Spleen (tissue), 11 donors: ENCODE measurements around the gene KIAA0753. TPM values are rescaled to one million over a fixed set of nuclear protein-coding genes. Genes with fewer than 3 reads are reported as not detected.

Experiments used
- DNase-seq: peaks from one replicate; pipeline ENCODE4 v3.0.0-alpha.2; 2020
- H3K27ac ChIP-seq, 8 donors: fragments of 200-600 bp; sonication (generic) in 7 of 8; 1 replicate in 4 of 8; 2 replicates in 4 of 8; pipeline versions ENCODE4 v1.5.0 to v1.8.0; 2016 to 2021; ENCODE audit warnings: inconsistent platforms in 4 of 8, mild to moderate bottlenecking in 4 of 8, moderate library complexity in 1 of 8
- H3K27me3 ChIP-seq, 7 donors: fragments of 200-600 bp; sonication (generic) in 6 of 7; replicated peaks in 1 of 7; 1 replicate in 4 of 7; 2 replicates in 3 of 7; pipeline versions ENCODE4 v1.5.0 to v1.8.0; 2016 to 2021; ENCODE audit warnings: inconsistent platforms in 3 of 7, mild to moderate bottlenecking in 1 of 7
- H3K36me3 ChIP-seq, 6 donors: fragments of 200-600 bp; sonication (generic) in 5 of 6; 1 replicate in 4 of 6; 2 replicates in 2 of 6; pipeline versions ENCODE4 v1.5.0 to v1.8.0; 2016 to 2021; ENCODE audit warnings: inconsistent platforms in 2 of 6
- H3K4me1 ChIP-seq, 6 donors: fragments of 200-600 bp; sonication (generic) in 5 of 6; 1 replicate in 3 of 6; 2 replicates in 3 of 6; pipeline versions ENCODE4 v1.5.0 to v1.8.0; 2016 to 2021; ENCODE audit warnings: inconsistent platforms in 3 of 6
- H3K4me3 ChIP-seq, 8 donors: fragments of 200-600 bp; sonication (generic) in 7 of 8; 1 replicate in 4 of 8; 2 replicates in 4 of 8; pipeline versions ENCODE4 v1.5.0 to v1.8.0; 2016 to 2021; ENCODE audit warnings: inconsistent platforms in 4 of 8, mild to moderate bottlenecking in 4 of 8, moderate library complexity in 2 of 8
- H3K9me3 ChIP-seq, 8 donors: fragments of 200-600 bp; sonication (generic) in 7 of 8; 1 replicate in 4 of 8; 2 replicates in 4 of 8; pipeline versions ENCODE4 v1.5.0 to v1.8.0; 2016 to 2021; ENCODE audit warnings: inconsistent platforms in 4 of 8
- CTCF ChIP-seq, 11 experiments: fragments of 200-600 bp in 7 of 11; fragments of 450-650 bp in 4 of 11; sonication (generic) in 4 of 11; IDR thresholded peaks in 8 of 11; conservative IDR thresholded peaks in 3 of 11; 1 replicate in 7 of 11; 2 replicates in 4 of 11; pipeline versions ENCODE4 v1.4.0 to v1.8.0; 2016 to 2021; ENCODE audit warnings: antibody characterized with exemption in 11 of 11, inconsistent platforms in 4 of 11, mild to moderate bottlenecking in 1 of 11
- POLR2A ChIP-seq, 3 donors: fragments of 450-650 bp; IDR thresholded peaks; one replicate each; pipeline ENCODE4 v1.5.1; 2017; ENCODE audit warnings: antibody characterized with exemption in 3 of 3, mild to moderate bottlenecking in 1 of 3
- POLR2AphosphoS5 ChIP-seq, 3 donors: sonication (generic); formaldehyde crosslinking; IDR thresholded peaks; one replicate each; pipeline ENCODE4 v1.5.1; 2017; ENCODE audit warnings: antibody characterized with exemption in 3 of 3
- WGBS, 5 donors: extraction: QIAGEN DNeasy Blood & Tissue Kit in 3 of 5; methylation state at CpG; one replicate each; pipeline versions ENCODE4 v1.1.5 to v1.1.7; 2013 to 2018; 5-methylcytosine and 5-hydroxymethylcytosine counted together
- intact Hi-C: fragments of 100-400 bp; cut with DNase I; formaldehyde crosslinking; loops from one replicate; pipeline ENCODE4 v1.15.0; 2023; ENCODE audit warnings: low total_unique reads
- polyA plus RNA-seq, 3 donors: library from polyadenylated mRNA; stranded (reverse); fragments of 200-250 nt; gene quantifications; one replicate each; pipeline ENCODE4 v1.2.1, GENCODE V29; 2013
- total RNA-seq, 7 donors: library from RNA; depleted of rRNA in 3 of 7; stranded (reverse); fragments of >200 nt in 3 of 7; fragmentation: NEBNext Ultra II Directional in 4 of 7; extraction: Animal tissue kit (Norgen Biotek cat#: 25700) in 4 of 7; gene quantifications; one replicate each; pipeline versions ENCODE4 v1.1.0 to v1.2.1, GENCODE V29; 2016 to 2021
- donor health status: healthy with polysubstance abuse.
- donor health status: DM: no; HTN: no; CAD: no; lungs with moderate emphysema.
- donor health status: DM: no; HTN: no; CAD: no.
- donor health status: Bipolar disorder and iron deficiency.
- donor health status: healthy.
- donor health status: DM: no; HTN: no; CAD: no.
- donor health status: DM: yes; HTN: yes; CAD: no.

Gene KIAA0753
- total and polyA plus RNA-seq, 10 donors: 4.2 to 21.8 (median 17.6) TPM

- Histone ChIP-seq H3K36me3 (no peaks in the 10 kb centered on the region), H3K4me1 (peaks cover 18 to 75% (median 56%) of the 10 kb centered on the region in 6 donors), H3K27ac (no peak overlapping the region), H3K27me3 (peaks cover 0 to 57% (median 6%) of the 10 kb centered on the region in 7 donors), H3K9me3 (no peaks in the 10 kb centered on the region), H3K4me3 (peak overlapping the region in 1 of 8 donors; percentile 67)
- WGBS, 5 donors: 12 to 75% (median 40%) methylated on average over 40 to 46 of the region's 46 CpGs
- peak in 1 of 3 donors; percentile 24 for TF ChIP-seq POLR2AphosphoS5 (IDR thresholded peaks at IDR 0.05)
- no peak for TF ChIP-seq POLR2A (IDR thresholded peaks at IDR 0.05)
- DNase-seq: peak; percentile 78
- intact Hi-C loops: no loop called here
These were observed 14.6 kb upstream of the KIAA0753 start for GRCh38 chr17:6654841-6655731.

GRCh38 chr17:6651919-6652452 is 11.5 kb upstream of the KIAA0753 start:
- Histone ChIP-seq H3K4me3 (peak overlapping the region; percentile 64 to 92 (median 82)), H3K27me3 (peaks cover 0 to 41% (median 6%) of the 10 kb centered on the region in 7 donors), H3K36me3 (peaks cover 0 to 28% (median 11%) of the 10 kb centered on the region in 6 donors), H3K27ac (peak overlapping the region; percentile 82 to 93 (median 90)), H3K4me1 (peaks cover 24 to 88% (median 69%) of the 10 kb centered on the region in 6 donors), H3K9me3 (no peaks in the 10 kb centered on the region)
- intact Hi-C loops: no loop called here
- peak; percentile 92 for DNase-seq
- WGBS, 5 donors: 4 to 14% (median 6%) methylated on average over 13 to 47 of the region's 47 CpGs
- peak in 1 of 11 experiments; percentile 3 for TF ChIP-seq CTCF (IDR thresholded peaks at IDR 0.05 in 8 of 11, conservative IDR thresholded peaks at IDR 0.05 in 3 of 11)
- no peak for TF ChIP-seq POLR2AphosphoS5 (IDR thresholded peaks at IDR 0.05)

DNA sequence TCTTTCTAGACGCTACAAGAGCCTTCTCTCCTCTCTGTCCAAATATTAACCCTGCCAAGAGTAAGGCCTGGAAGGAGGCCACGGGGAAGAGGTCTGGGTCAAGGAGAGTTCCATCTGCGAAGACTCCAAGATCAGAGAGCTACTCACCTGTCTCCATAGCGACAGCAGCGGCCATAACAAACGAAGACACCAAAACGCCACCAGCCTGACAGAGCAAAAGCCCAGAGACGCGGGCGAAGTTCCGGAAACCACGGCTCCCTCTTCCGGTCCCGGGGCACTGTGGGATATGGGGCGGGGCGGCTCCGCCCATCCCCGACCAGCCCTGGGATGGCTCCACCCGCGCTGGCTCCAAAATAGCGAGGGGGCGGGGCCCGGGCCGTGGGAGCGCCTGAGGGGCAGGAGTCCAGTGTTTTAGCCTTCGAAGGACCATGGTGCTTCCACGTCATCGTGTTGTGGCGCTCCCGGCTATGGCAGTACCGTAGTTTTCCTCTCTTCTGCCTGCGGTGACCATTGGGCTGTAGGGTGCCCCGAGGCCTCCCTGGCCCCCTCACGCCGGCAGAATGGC is 10.9 kb upstream of the KIAA0753 start, which contains the start of the genes C17orf100 and MED31:
C17orf100 (plus strand) TSS at position 409 of the 565 bp plus-strand sequence; CDS start at position 561, 152 bp downstream.
MED31 (minus strand) TSS at position 252 of the 565 bp plus-strand sequence; CDS start at position 175, 77 bp downstream.
- Histone ChIP-seq H3K36me3 (peaks cover 0 to 34% (median 11%) of the 10 kb centered on the region in 6 donors), H3K4me3 (peak within 1 kb of the TSS; percentile 64 to 92 (median 82)), H3K4me1 (peaks cover 24 to 91% (median 69%) of the 10 kb centered on the region in 6 donors), H3K9me3 (no peaks in the 10 kb centered on the region), H3K27ac (peak within 1 kb of the TSS; percentile 82 to 93 (median 90)), H3K27me3 (peaks cover 0 to 37% (median 6%) of the 10 kb centered on the region in 7 donors)
- intact Hi-C loops: no loop called here
- peak; percentile 99 for DNase-seq
- TF ChIP-seq CTCF (IDR thresholded peaks at IDR 0.05 in 8 of 11, conservative IDR thresholded peaks at IDR 0.05 in 3 of 11) (peak in 3 of 11 experiments; percentile 8 to 26 (median 24)), POLR2AphosphoS5 (IDR thresholded peaks at IDR 0.05) (peak; percentile 93 to 95 (median 94)), POLR2A (IDR thresholded peaks at IDR 0.05) (peak; percentile 21 to 34 (median 26))
- WGBS, 5 donors: 0 to 2% (median 1%) methylated on average over 12 to 35 of the region's 35 CpGs

- Histone ChIP-seq H3K4me1 (peaks cover 22 to 88% (median 52%) of the 10 kb centered on the region in 6 donors), H3K27me3 (peaks cover 0 to 9% (median 0%) of the 10 kb centered on the region in 7 donors), H3K36me3 (peaks cover 0 to 66% (median 34%) of the 10 kb centered on the region in 6 donors), H3K27ac (no peak overlapping the region), H3K9me3 (no peaks in the 10 kb centered on the region), H3K4me3 (no peak overlapping the region)
- TF ChIP-seq POLR2AphosphoS5 (IDR thresholded peaks at IDR 0.05) (no peak), CTCF (IDR thresholded peaks at IDR 0.05 in 8 of 11, conservative IDR thresholded peaks at IDR 0.05 in 3 of 11) (peak in 7 of 11 experiments; percentile 14 to 41 (median 39))
- DNase-seq: no peak
- intact Hi-C loops: loop anchor here (5.0 kb wide), 1 partner anchor 176 kb away; no protein-coding TSS in a partner anchor
These were observed 7.7 kb upstream of the KIAA0753 start for GRCh38 chr17:6648181-6648580.
